Fibroblast of the conjunctiva (primary cell): Measurements from ENCODE around the gene CLSTN2.

ENCODE experiments used
- DNase-seq: peaks from one replicate; pipeline ENCODE4 v3.0.0-alpha.2; 2010; ENCODE audit warnings: low read depth

Gene CLSTN2

GRCh38 chr3:140093742-140094141 lies 158.8 kb downstream of the CLSTN2 start:
- DNase-seq = peak; percentile 73

DNA sequence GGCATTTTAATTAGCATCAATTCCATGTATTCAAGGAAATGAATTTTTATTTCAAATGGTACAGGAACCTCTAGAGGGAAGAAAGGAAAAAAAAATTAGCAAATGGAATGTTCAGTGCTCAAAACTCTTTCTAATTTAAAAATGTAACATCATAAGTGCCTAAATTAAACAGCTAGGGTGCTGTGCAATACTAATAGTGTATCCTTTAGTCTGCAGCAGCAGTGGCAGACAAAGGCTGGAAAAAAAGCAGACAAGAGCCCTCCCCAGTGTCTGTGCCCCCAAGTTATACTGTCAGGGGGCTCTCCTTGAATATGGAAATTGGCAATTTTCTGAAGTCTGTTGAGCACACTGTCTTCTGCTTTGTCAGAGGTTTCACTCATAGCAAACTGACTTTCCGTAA lies 159.5 kb downstream of the CLSTN2 start:
- no peak for DNase-seq

DNA sequence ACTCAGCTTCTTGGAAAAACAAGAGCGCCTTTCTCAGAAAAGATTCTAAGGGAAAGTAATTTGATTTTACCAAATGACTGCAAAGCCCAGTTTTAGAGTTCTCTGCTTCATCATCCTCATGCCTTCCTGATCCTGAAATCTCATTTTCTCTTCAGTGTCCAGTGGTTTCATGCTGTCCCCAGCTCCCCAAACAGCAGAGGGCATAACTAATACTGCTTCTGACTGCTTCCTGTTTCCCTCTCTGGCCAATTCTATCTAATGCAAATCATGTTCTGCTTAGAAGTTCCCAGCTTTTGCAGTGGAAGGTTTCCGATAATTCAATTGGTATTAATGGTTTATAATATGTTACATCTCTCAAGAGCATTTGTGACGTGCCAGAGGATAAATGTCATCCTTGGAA lies 161.1 kb downstream of the CLSTN2 start:
- DNase-seq = no peak

GRCh38 chr3:140097874-140098635 lies 163.1 kb downstream of the CLSTN2 start:
- DNase-seq = no peak

- no peak for DNase-seq
Observed at GRCh38 chr3:140100479-140100878, 165.5 kb downstream of the CLSTN2 start.

- no peak for DNase-seq
Observed at GRCh38 chr3:140103166-140103565, 168.2 kb downstream of the CLSTN2 start.

DNA sequence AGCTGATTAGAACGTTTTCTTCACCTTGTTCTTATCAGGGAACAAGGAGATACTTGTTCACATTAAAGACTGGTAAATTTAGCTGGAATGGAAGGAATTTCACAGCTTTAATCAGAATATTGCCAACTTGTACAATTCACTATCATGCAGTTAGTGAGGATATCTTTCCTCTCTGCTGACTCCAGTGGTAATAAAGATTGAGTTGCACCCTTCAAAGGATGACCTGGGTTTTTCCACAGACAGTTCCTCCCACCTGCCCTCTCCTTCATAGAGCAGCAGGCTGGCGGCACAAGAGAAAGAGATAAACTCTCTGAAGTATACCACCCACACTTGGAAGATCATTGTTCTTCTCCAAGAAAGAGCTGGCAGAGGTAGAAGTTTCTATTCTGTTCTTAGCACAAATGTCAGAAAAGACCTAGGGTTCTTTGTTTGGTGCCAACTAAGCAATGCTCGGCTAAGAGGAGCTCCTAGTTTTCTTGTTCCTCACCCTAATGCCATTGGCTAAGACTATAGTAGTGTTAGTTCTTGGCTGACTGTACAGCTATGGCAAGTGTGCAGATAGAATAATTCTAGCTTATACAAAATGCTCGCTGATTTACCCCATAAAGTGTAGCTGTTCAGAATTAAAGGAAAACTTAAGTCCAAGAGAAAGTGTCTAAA lies 169.1 kb downstream of the CLSTN2 start:
- no peak for DNase-seq

- no peak for DNase-seq
Observed at GRCh38 chr3:140113996-140114788, 179.2 kb downstream of the CLSTN2 start.

GRCh38 chr3:140114789-140115080 lies 179.8 kb downstream of the CLSTN2 start:
- DNase-seq = no peak

DNA sequence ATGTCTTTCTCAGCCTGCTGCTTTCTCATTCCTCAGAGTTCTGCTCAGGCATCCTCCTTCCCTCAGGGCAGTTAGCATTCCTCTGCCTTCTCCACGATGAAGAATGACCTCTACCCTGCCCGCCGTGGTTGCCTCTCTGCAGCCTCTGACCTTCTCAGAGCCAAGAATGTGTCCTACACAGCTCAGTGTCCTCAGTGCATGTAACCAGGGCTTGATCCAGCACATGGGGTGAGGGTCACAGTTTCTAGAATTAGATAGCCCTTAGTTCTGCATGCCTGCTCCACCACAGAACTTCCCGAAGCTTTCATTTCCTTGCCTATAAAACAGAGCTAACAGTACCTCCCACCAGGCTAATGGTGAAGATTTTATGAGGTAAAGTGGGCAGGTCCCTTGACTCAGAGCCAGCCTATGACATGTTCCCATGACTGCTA lies 182.1 kb downstream of the CLSTN2 start:
- DNase-seq = no peak

- DNase-seq = no peak
Observed at GRCh38 chr3:140122183-140122582, 187.2 kb downstream of the CLSTN2 start.

DNA sequence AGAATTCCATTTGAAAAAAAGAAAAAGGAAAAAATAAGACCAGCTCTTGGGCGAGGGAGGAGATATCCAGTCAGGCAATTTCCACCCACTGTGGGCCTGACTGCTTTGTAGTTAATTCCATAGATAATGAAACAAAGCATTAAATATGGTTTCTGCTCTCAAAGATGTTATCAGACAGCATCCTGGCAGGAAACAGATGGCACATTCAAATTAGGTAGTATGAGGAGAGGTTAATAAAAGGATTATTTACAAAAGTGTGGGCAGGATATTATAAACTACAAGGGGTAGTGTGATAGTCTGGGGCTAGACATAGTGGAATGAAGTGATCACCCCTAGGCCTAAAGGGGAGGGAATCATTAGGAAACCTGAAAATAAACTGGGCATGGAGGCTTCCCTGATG lies 193.2 kb downstream of the CLSTN2 start:
- no peak for DNase-seq

DNA sequence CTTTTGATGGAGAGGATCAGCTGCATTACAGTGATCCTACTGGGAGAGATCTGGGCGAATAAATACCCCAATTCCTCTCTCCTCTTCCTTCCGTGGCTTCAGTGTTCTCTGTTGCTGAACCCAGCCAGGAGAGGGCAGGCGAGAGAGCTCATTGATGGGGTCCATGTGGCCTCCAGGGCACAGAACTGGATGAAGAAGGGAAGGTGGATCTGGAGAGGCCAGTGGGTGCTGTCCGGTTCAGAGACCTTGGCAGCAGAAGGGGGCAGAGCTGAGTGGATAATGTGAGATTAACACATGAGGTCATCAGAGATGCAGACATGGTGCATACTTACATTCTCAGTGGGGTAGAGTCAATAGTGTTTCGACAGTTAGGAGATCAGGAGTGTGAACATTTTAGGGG lies 193.6 kb downstream of the CLSTN2 start:
- peak; percentile 4 for DNase-seq

GRCh38 chr3:140129768-140130284 lies 194.8 kb downstream of the CLSTN2 start:
- DNase-seq = no peak

DNA sequence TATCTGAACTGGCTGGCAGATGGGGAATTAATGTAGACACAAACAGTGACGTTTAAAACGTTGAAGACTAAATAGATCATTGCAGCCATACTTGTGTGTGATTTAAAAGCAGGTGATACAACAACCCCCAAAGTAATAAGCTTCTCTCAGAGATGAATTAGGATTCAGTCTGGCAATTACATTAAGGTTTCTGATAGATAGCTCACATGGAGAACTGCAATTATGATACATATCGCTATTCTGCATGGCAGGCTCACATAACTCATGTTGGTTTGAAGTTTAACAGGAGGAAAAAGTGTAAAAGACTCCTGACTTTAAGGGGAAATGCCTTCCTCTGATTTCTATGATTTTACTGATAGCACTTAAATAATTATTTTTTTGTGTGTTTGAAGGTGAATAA lies 196.9 kb downstream of the CLSTN2 start:
- no peak for DNase-seq

DNA sequence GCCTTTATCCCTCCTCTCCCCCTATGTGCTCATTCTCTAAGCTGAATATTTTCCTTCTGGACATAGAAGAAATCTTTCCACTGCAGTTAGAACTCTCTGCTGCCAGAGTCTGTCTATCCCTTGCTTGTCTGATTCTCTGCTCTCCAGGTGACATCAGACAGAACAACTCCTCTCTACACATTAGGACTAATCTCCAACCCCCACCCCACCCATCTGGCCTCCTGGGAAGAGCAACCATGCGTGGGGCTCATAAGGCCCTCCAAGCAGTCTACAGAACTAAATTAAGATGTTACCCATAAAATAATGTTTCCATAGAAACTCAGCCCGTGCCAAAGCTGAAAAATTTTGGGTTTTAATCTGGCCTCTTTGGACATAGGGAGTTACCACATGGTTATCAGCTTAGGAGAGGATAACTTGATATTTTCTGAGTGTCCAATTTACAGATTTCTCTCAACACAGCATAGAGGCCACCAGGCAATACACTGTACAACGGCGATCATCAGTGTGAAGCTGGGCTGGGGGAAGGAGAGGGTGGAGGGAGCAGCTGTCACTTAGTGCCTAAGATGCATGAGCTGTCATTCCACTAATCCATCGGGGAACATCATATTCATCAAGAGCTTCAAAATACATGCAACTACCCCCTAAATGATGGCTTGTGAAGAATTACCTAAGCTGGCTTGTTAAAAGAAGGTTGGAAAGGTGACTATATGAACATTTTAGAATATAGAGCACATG lies 199.4 kb downstream of the CLSTN2 start:
- no peak for DNase-seq

DNA sequence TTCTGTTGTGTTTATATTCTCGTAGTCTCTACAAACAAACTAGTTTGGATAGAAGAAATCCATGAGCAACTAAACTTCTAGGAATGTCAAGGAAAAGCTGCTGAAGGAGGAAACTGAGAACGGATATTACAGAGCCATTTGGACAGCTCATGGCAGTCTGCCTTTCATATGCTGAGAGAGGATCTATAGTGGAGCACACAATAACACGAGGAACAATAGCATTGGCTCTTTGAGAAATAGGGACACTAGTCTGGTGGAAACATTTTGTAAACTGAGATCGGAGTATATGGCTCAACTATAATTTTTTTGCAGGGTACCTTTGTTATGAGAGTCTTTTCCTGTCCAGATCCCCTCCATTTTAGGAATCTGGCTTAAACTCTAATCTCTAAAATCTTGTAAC lies 200.5 kb downstream of the CLSTN2 start:
- DNase-seq = no peak

DNA sequence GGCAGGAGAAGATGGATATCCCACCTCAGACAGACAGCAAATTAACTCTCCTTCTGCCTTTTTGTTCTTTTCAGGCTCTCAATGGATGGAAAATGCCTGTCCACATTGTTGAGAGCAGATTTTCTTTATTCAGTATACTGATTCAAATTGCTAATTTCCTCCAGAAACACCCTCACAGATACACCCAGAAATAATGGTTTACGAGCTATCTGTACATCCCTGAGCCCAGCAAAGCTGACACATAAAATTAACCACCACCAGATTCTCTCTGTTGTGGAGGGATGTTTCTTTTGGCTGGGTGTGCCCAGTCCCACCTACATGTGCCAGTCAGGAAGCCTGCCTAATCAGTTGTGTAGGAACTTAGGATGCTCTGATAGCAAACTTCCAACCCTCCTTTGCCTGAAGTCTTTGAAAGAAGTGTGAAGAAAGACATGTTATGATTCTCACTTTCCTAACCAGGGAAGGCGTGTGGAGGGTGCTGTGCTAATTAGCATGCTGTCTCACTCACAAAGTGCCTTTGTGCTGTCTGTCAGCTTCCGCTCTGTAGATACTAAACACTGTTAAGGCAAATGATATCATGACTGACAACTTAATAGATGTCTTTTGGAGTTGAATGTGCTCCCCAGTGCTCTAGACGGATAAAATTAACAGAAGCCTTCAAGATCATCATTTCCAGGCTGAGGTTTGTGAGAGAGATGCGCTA lies 208.5 kb downstream of the CLSTN2 start:
- no peak for DNase-seq

DNA sequence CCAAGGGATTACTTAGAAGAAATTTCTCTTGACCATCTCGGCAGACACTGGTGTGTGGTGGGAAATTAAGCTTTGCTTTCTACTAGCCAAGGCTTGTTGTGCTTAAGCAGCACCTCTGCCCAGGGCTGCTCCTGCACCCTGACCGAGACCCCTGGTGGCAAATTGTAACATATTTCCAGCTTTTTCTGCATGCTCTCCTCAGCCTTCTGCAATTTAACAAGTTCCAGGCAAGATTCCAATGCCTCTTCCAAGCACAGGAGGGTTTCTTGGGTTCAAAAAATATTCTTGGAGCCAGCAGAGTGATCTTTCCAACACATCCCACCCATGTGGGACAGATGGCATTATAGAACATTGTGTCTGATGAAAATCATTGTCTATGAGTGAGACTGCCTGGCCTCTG lies 210.5 kb downstream of the CLSTN2 start:
- DNase-seq = no peak

GRCh38 chr3:140146668-140147067 lies 211.7 kb downstream of the CLSTN2 start:
- DNase-seq = no peak

DNA sequence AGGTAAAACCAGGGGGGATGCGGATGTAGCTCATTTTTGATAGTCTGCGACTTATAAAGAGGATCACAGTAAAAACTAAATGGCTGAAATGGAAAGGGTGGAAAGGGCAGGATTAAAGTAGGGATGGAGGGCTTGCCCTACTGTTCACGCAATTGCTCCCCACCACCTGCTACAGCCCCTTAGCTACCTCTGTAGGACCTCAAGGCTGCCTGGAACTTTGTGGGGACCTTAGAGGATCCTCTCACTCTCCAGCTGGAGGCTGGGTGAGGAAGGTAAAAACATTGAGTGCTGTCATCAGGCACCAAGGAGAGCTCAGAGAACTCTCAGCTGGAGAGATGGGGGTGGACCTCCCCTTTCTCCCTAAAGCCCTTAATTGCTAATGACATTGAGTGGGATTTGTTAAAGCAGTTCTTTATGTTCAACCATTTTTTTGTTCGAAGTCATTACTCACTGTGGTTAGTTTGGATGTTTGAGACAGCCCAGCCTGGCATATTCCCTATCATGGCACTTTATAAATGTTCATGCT lies 213.0 kb downstream of the CLSTN2 start:
- no peak for DNase-seq
